ENCODE results near the gene PLEKHG1. TPM values are rescaled to one million over a fixed set of nuclear protein-coding genes. Genes with fewer than 3 reads are reported as not detected.

The PLEKHG1 gene
- total RNA-seq, 6 experiments from 2014 or later, result 0.07 TPM; not detected in 5

DNA sequence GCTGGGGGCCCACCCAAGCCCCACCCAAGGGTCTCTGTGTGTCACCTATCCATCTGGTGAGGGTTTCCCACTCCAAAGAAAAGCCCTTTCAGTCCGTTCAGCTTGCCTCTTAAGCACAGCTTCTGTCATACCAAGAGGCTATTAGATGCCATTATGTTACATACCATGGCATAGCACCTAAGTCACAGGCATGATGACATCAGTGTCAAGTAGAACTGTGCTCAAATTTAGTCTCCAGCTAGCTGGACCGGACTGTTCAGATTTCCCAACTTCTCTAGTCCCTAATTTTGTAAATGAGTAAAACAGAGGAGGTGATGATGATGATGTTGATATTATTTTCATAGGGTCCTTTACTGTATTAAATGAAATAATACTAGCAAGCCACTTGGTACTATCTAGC, 19.2 kb upstream of the PLEKHG1 start:
- H3K36me3 Mint-ChIP-seq (ENCODE audit: low read depth), result no peaks in the 10 kb centered on the region
- H3K9me3 Mint-ChIP-seq, result peaks cover 26% of the 10 kb centered on the region
- TF ChIP-seq, protein P1, sequence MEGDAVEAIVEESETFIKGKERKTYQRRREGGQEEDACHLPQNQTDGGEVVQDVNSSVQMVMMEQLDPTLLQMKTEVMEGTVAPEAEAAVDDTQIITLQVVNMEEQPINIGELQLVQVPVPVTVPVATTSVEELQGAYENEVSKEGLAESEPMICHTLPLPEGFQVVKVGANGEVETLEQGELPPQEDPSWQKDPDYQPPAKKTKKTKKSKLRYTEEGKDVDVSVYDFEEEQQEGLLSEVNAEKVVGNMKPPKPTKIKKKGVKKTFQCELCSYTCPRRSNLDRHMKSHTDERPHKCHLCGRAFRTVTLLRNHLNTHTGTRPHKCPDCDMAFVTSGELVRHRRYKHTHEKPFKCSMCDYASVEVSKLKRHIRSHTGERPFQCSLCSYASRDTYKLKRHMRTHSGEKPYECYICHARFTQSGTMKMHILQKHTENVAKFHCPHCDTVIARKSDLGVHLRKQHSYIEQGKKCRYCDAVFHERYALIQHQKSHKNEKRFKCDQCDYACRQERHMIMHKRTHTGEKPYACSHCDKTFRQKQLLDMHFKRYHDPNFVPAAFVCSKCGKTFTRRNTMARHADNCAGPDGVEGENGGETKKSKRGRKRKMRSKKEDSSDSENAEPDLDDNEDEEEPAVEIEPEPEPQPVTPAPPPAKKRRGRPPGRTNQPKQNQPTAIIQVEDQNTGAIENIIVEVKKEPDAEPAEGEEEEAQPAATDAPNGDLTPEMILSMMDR (IDR thresholded peaks at IDR 0.05), result no peak
- H3K27me3 Mint-ChIP-seq (ENCODE audit: insufficient read depth), result peaks cover 5% of the 10 kb centered on the region
- H3K4me3 Mint-ChIP-seq, result no peak overlapping the region
- DNase-seq, result no peak
- no peaks in the 10 kb centered on the region for H3K4me1 Mint-ChIP-seq (ENCODE audit: low read depth)
- no peak overlapping the region for H3K27ac Mint-ChIP-seq

DNA sequence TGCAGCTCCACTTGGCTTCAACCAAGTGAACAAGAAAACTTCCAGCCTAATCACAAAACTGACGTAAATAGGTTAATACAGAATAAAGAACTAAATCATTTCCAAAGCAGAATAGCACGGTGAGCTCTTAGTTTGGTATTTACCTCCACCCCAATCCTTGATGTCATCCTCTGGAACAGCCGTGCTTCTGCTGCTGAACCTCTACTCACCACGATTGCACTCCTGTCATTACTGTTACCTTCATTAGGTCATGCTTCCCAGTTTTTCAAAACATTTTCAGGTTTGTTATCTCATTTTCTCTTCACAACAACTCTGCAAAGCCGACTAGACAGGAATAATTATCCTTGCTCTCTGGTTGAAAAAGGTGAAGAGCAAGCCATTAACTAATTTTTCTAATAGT, 15.6 kb upstream of the PLEKHG1 start:
- DNase-seq, result no peak
- TF ChIP-seq, protein P1 (IDR thresholded peaks at IDR 0.05), result no peak
- Mint-ChIP-seq H3K36me3 (ENCODE audit: low read depth) (no peaks in the 10 kb centered on the region), H3K4me1 (ENCODE audit: low read depth) (no peaks in the 10 kb centered on the region), H3K27me3 (ENCODE audit: insufficient read depth) (peaks cover 4% of the 10 kb centered on the region), H3K9me3 (peaks cover 4% of the 10 kb centered on the region), H3K27ac (no peak overlapping the region), H3K4me3 (no peak overlapping the region)

DNA sequence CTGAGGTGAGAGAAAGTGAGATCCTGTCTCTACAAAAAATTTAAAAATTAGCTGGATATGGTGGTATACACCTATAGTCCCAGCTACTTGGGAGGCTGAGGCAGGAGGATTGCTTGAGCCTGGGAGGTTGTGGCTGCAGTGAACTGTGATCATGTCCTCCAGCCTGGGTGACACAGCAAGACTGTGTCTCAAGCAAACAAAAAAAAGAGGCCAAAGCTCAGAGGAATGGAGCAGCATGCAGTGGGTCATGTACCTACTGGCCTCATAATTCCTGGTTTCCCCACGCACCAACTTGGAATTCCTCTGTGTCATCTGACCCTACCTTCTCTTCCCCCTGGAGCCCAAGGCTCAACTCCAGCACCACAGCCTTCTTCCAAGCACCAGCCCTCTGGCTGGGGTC, 15.1 kb upstream of the PLEKHG1 start:
- TF ChIP-seq, protein P1 (IDR thresholded peaks at IDR 0.05), result no peak
- no peak overlapping the region for H3K27ac Mint-ChIP-seq
- no peaks in the 10 kb centered on the region for H3K36me3 Mint-ChIP-seq (ENCODE audit: low read depth)
- peaks cover 4% of the 10 kb centered on the region for H3K9me3 Mint-ChIP-seq
- H3K4me1 Mint-ChIP-seq (ENCODE audit: low read depth), result no peaks in the 10 kb centered on the region
- no peak for DNase-seq
- no peak overlapping the region for H3K4me3 Mint-ChIP-seq
- peaks cover 4% of the 10 kb centered on the region for H3K27me3 Mint-ChIP-seq (ENCODE audit: insufficient read depth)

DNA sequence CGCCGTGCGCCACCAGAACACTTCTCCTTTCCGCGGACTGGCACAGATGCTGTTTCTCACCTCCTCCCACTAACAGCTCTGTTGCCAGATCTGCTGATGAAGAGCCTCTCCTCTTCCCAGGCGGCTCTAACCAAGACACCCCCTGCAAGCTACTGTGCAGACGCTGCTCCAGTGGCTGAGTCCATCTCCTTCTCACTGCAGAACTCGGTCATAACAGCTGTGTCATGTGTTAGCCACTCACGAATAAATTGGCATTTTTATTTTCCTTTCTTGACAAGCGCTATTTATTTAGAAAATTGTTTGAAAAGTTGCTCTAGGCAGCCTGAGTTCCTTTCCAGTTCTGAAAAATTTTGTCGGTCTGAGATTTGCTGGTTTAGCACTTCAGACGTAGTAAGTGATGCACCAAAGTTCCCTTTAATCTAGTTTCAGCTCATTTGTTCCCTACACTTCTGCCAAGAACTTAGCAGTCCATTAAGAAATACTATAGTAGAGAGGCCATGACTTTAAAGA, 12.8 kb upstream of the PLEKHG1 start:
- DNase-seq, result no peak
- H3K27me3 Mint-ChIP-seq (ENCODE audit: insufficient read depth), result peaks cover 4% of the 10 kb centered on the region
- no peak overlapping the region for H3K27ac Mint-ChIP-seq
- TF ChIP-seq, protein P1 (IDR thresholded peaks at IDR 0.05), result no peak
- no peaks in the 10 kb centered on the region; the same call in 1 of the 2 replicates for H3K9me3 Mint-ChIP-seq
- H3K4me3 Mint-ChIP-seq, result no peak overlapping the region
- H3K4me1 Mint-ChIP-seq (ENCODE audit: low read depth), result no peaks in the 10 kb centered on the region
- H3K36me3 Mint-ChIP-seq (ENCODE audit: low read depth), result no peaks in the 10 kb centered on the region

DNA sequence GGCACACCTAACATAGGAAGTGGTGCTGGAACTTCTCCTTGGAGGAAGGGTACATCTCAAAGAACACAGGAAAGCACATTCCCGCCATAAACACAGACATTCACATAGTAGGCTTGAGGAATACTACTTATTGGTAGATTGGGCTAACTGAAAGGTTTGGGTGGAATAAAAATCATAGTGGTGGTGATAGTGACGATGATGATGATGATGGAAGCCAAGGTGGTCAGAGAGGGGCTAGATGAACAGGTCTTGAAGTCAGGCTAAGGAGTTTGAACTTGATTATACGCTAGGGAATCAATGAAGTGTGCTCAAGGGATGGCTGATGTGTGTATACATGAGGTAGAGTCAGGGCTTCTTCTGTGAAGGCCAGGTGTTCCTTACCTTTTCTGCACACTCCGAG, 12.0 kb upstream of the PLEKHG1 start:
- H3K36me3 Mint-ChIP-seq (ENCODE audit: low read depth), result no peaks in the 10 kb centered on the region
- TF ChIP-seq, protein P1 (IDR thresholded peaks at IDR 0.05), result no peak
- H3K27ac Mint-ChIP-seq, result no peak overlapping the region
- H3K27me3 Mint-ChIP-seq (ENCODE audit: insufficient read depth), result peaks cover 4% of the 10 kb centered on the region
- no peak for DNase-seq
- no peaks in the 10 kb centered on the region for H3K4me1 Mint-ChIP-seq (ENCODE audit: low read depth)
- H3K4me3 Mint-ChIP-seq, result no peak overlapping the region
- H3K9me3 Mint-ChIP-seq, result no peaks in the 10 kb centered on the region; the same call in 1 of the 2 replicates

All from HFFc6 (cell line).